Suprapubic skin (tissue), 4 donors: ENCODE data around the gene COL15A1. TPM values are rescaled to one million over a fixed set of nuclear protein-coding genes. Genes with fewer than 3 reads are reported as not detected.

Experiments used
- DNase-seq, 2 donors: peaks; one replicate each; pipeline ENCODE4 v3.0.0-alpha.2; 2019; ENCODE audit warnings: low spot score in 2 of 2
- H3K27ac ChIP-seq: fragments of 200-600 bp; sonication (generic); one replicate; pipeline ENCODE4 v1.5.1; 2019
- H3K27me3 ChIP-seq: fragments of 200-600 bp; sonication (generic); one replicate; pipeline ENCODE4 v1.5.1; 2019
- H3K36me3 ChIP-seq: fragments of 200-600 bp; sonication (generic); one replicate; pipeline ENCODE4 v1.5.1; 2019
- H3K4me1 ChIP-seq: fragments of 200-600 bp; sonication (generic); one replicate; pipeline ENCODE4 v1.5.1; 2019
- H3K4me3 ChIP-seq: fragments of 200-600 bp; sonication (generic); one replicate; pipeline ENCODE4 v1.5.1; 2019; ENCODE audit warnings: mild to moderate bottlenecking
- H3K9me3 ChIP-seq: fragments of 200-600 bp; sonication (generic); one replicate; pipeline ENCODE4 v1.5.1; 2019
- EP300 ChIP-seq: sonication (generic); formaldehyde crosslinking; IDR thresholded peaks from one replicate; pipeline ENCODE4 v1.6.1; 2017; ENCODE audit warnings: antibody characterized with exemption
- POLR2A ChIP-seq, 2 donors: fragments of 450-650 bp; IDR thresholded peaks; one replicate each; pipeline ENCODE4 v1.6.1; 2017; ENCODE audit warnings: antibody characterized with exemption in 2 of 2, mild to moderate bottlenecking in 2 of 2, moderate library complexity in 2 of 2
- POLR2AphosphoS5 ChIP-seq, 3 donors: sonication (generic); formaldehyde crosslinking; IDR thresholded peaks; one replicate each; pipeline ENCODE4 v1.6.1; 2017; ENCODE audit warnings: antibody characterized with exemption in 3 of 3
- WGBS: methylation state at CpG from one replicate; pipeline ENCODE4 v1.1.5; 2018; 5-methylcytosine and 5-hydroxymethylcytosine counted together
- total RNA-seq, 4 donors: library from RNA; depleted of rRNA; stranded (reverse); fragments of >200 nt; gene quantifications; one replicate each; pipeline ENCODE4 v1.1.0, GENCODE V29; 2016
- TF ChIP-seq, protein P1 (sequence below), 2 donors: fragments of 200-600 bp in 1 of 2; fragments of 450-650 bp in 1 of 2; sonication (generic) in 1 of 2; IDR thresholded peaks; one replicate each; pipeline ENCODE4 v1.5.1; 2016 to 2019; ENCODE audit warnings: antibody characterized with exemption in 2 of 2, mild to moderate bottlenecking in 1 of 2, moderate library complexity in 1 of 2

COL15A1 gene
- total RNA-seq, 4 donors from 2014 or later, result 8.0 to 15.0 (median 9.3) TPM

DNA sequence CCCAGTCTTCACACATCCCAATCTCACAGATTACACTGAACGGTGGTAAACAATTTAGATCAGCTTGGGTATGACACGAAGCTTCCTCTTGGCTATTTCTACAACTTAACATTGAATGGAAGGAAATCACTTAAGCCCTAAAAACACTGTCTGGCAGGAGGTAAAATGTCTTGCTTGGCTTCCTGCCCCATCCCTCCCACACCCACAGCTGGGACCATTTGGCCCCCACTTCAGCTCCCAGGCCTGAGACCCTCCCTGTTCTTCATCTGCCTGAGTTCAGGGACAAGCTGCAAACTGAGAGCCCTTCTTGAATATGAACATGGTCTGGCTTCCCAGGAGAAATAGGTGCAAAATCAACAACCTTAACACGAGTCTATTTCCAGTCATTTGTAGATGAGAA is 3.4 kb upstream of the COL15A1 start:
- Histone ChIP-seq H3K36me3 (no peaks in the 10 kb centered on the region), H3K27me3 (peaks cover 43% of the 10 kb centered on the region), H3K27ac (no peak overlapping the region), H3K9me3 (no peaks in the 10 kb centered on the region), H3K4me3 (no peak overlapping the region), H3K4me1 (peaks cover 18% of the 10 kb centered on the region)
- no peak for TF ChIP-seq EP300
- TF ChIP-seq, protein P1, sequence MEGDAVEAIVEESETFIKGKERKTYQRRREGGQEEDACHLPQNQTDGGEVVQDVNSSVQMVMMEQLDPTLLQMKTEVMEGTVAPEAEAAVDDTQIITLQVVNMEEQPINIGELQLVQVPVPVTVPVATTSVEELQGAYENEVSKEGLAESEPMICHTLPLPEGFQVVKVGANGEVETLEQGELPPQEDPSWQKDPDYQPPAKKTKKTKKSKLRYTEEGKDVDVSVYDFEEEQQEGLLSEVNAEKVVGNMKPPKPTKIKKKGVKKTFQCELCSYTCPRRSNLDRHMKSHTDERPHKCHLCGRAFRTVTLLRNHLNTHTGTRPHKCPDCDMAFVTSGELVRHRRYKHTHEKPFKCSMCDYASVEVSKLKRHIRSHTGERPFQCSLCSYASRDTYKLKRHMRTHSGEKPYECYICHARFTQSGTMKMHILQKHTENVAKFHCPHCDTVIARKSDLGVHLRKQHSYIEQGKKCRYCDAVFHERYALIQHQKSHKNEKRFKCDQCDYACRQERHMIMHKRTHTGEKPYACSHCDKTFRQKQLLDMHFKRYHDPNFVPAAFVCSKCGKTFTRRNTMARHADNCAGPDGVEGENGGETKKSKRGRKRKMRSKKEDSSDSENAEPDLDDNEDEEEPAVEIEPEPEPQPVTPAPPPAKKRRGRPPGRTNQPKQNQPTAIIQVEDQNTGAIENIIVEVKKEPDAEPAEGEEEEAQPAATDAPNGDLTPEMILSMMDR (IDR thresholded peaks at IDR 0.05), result no peak
- TF ChIP-seq POLR2AphosphoS5 (IDR thresholded peaks at IDR 0.05), result no peak
- no peak for TF ChIP-seq POLR2A (IDR thresholded peaks at IDR 0.05)
- 53% methylated on average over 3 of the region's 3 CpGs for WGBS
- DNase-seq, result peak in 1 of 2 donors; percentile 28

DNA sequence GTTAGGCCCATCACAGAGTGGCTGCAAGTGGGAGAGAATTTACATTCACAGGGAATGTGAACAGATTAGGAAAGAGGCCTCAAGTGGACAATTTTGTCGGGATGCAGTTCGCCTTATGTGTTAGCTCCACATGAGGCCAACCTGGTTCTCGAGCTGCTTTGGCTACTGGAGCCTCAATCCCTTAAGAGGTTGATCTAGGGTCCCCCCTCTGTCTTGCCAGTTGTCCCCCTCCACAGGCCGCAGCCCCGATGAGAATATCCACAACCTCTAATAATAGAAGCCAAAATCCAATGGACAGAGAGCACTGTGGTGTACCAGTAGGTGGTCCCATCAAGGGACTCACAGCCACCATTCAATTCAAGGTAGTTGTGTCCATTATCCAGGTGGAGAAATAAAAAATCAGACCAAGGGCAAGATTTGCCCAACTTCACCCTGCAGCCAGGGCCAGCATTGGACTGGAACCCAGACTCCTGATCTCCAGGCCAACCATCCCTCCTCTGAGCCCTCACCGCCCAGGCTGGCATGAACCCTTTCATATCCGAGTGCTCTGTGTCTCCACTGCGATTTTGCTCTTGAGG is 1.7 kb upstream of the COL15A1 start:
- no peak overlapping the region for H3K4me3 ChIP-seq
- no peaks in the 10 kb centered on the region for H3K9me3 ChIP-seq
- DNase-seq, result peak in 1 of 2 donors; percentile 64
- TF ChIP-seq, protein P1 (IDR thresholded peaks at IDR 0.05), result no peak
- no peak for TF ChIP-seq POLR2AphosphoS5 (IDR thresholded peaks at IDR 0.05)
- H3K27me3 ChIP-seq, result peaks cover 50% of the 10 kb centered on the region
- WGBS, result 86% methylated on average over 8 of the region's 8 CpGs
- H3K4me1 ChIP-seq, result peaks cover 18% of the 10 kb centered on the region
- no peak overlapping the region for H3K27ac ChIP-seq
- no peaks in the 10 kb centered on the region for H3K36me3 ChIP-seq

DNA sequence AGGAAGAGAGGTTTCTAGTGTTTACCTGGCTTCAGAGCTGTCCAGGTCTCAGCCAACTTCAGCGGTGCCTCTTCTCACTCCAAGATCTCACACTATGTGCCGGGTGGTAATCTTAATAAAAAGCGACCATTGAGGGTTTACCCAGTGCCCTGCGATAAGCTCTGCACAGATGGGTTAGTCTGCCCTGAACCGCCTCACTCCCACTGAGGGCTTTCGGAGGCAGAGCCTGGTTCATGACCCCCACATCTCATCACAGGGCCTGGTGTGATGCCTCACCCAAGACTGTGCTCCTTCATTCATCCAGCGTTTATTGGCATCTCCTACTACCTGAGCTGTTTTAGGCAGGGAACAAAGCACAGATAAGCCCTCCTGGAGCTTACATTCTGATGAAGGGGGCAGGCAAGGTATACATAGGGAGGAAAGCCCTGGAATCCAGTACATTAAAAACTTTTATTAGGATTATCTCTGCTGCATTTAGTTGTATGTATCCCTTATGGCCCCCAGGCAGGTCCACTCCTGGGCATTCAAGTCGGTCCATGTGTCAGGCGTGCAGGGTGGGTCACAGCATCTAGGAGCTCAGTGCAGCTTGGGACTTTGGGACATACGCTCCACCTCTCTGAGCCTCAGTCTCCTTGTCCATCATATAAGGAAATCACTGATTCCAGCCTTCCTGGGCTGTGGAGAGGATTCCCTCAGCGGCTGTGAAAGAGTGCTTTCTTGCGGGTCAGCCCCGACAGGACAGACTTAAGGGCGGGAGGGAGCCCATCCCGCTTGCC is 613 bp upstream of the COL15A1 start:
- Histone ChIP-seq H3K27ac (peak overlapping the region; percentile 63), H3K27me3 (peaks cover 47% of the 10 kb centered on the region), H3K9me3 (no peaks in the 10 kb centered on the region), H3K4me3 (peak overlapping the region; percentile 53), H3K36me3 (no peaks in the 10 kb centered on the region), H3K4me1 (peaks cover 18% of the 10 kb centered on the region)
- DNase-seq, result peak in 1 of 2 donors; percentile 71
- WGBS, result 65% methylated on average over 7 of the region's 15 CpGs
- TF ChIP-seq POLR2A (IDR thresholded peaks at IDR 0.05), result no peak
- TF ChIP-seq POLR2AphosphoS5 (IDR thresholded peaks at IDR 0.05), result no peak
- TF ChIP-seq, protein P1 (IDR thresholded peaks at IDR 0.05), result no peak
- no peak for TF ChIP-seq EP300

DNA sequence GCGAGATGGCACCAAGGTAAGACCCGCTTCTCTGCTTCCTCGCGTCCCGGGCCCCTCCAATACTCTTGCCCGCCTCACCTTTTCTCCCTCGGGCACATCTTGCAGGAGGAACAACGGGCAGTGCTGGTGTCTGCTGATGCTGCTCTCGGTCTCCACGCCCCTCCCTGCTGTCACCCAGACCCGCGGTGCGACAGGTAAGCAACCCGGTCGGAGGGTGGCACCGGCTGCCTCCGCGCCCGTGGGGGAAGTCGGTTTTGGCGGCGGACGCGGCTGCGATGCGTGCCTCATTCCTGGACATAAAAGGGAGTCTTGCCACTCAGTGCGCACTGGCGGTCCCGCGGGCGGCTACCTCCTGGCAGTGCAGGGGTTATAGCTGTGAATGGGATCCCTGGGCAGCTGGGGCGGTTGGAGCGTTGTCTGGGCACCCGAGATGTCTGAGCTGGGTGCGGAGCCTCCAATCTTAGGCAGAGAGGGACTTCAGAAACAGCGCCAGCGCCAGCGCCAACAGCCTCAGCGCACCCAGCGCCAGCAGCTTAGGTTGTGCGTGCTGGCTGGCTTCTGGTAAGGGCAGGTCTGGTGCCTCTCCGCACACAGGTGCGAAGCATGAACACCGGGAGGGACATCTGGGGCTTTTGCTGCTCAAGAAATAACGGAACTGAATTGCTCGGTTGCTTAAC is 488 bp downstream of the COL15A1 start:
- H3K9me3 ChIP-seq, result no peaks in the 10 kb centered on the region
- peak overlapping the region; percentile 63 for H3K27ac ChIP-seq
- H3K4me1 ChIP-seq, result peaks cover 18% of the 10 kb centered on the region
- WGBS, result 0% methylated on average over 19 of the region's 46 CpGs
- H3K27me3 ChIP-seq, result peaks cover 47% of the 10 kb centered on the region
- H3K4me3 ChIP-seq, result peak overlapping the region; percentile 53
- no peak for TF ChIP-seq POLR2AphosphoS5 (IDR thresholded peaks at IDR 0.05)
- TF ChIP-seq, protein P1 (IDR thresholded peaks at IDR 0.05), result no peak
- TF ChIP-seq POLR2A (IDR thresholded peaks at IDR 0.05), result no peak
- TF ChIP-seq EP300, result no peak
- no peaks in the 10 kb centered on the region for H3K36me3 ChIP-seq
- DNase-seq, result peak; percentile 65 to 79

GRCh38 chr9:98944734-98945074 is 997 bp downstream of the COL15A1 start:
- Histone ChIP-seq H3K9me3 (no peaks in the 10 kb centered on the region), H3K36me3 (no peaks in the 10 kb centered on the region), H3K4me3 (peak overlapping the region; percentile 53), H3K27ac (peak overlapping the region; percentile 63), H3K4me1 (peaks cover 18% of the 10 kb centered on the region), H3K27me3 (peaks cover 47% of the 10 kb centered on the region)
- WGBS, result 50% methylated on average over 6 of the region's 9 CpGs
- DNase-seq, result peak in 1 of 2 donors; percentile 50
- TF ChIP-seq POLR2AphosphoS5 (IDR thresholded peaks at IDR 0.05), result no peak
- TF ChIP-seq, protein P1 (IDR thresholded peaks at IDR 0.05), result no peak
- no peak for TF ChIP-seq EP300
- no peak for TF ChIP-seq POLR2A (IDR thresholded peaks at IDR 0.05)
